Hindlimb muscle (tissue), 1 donor: ENCODE measurements around the gene CD244. TPM values are rescaled to one million over a fixed set of nuclear protein-coding genes. Genes with fewer than 3 reads are reported as not detected.
"Not testable (repeated sequence)": the region's sequence is repeated elsewhere in the genome, so short reads cannot be mapped to it uniquely, and the experiment has no call there.

Experiments used
- DNase-seq: peaks from one replicate; pipeline ENCODE4 v3.0.0-alpha.2; 2013
- polyA plus RNA-seq: library from polyadenylated mRNA; unstranded; fragments of 120-200 nt; gene quantifications from one replicate; pipeline ENCODE4 v1.2.1, GENCODE V29; 2013; ENCODE audit not compliant: insufficient read length

Gene CD244
- 0.14 TPM for polyA plus RNA-seq

- no peak for DNase-seq
These were observed at the start of gene CD244 for GRCh38 chr1:160862203-160863060. Gene CD244, minus strand, starts transcription at chr1:160862887. Its CDS starts 210 bp downstream, at chr1:160862677.

- DNase-seq, result no peak
These were observed 49.2 kb upstream of the CD244 start for GRCh38 chr1:160911925-160912324.

- DNase-seq, result no peak
These were observed 48.8 kb upstream of the CD244 start for GRCh38 chr1:160911441-160911840.

DNA sequence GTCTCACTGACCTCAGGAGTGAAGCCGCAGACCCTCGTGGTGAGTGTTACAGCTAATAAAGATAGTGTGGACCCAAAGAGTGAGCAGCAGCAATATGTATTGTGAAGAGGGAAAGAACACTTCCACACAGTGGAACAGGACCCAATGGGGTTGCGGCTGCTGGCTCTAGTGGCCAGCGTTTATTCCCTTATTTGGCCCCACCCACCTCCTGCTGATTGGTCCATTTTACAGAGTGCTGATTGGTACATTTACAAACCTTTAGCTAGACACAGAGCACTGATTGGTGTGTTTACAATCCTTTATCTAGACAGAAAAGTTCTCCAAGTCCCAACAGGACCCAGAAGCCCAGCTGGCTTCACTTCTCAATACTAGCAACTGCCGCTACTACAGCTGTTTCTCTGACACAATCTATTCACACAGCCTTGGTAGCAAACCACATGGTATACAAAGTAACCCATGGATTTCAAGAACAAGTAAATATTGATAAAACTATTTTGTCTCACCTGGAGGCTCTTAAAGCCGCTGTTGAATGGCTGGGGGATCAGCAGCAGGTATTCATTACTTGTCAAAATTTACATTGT, 47.6 kb upstream of the CD244 start:
- no peak for DNase-seq

DNA sequence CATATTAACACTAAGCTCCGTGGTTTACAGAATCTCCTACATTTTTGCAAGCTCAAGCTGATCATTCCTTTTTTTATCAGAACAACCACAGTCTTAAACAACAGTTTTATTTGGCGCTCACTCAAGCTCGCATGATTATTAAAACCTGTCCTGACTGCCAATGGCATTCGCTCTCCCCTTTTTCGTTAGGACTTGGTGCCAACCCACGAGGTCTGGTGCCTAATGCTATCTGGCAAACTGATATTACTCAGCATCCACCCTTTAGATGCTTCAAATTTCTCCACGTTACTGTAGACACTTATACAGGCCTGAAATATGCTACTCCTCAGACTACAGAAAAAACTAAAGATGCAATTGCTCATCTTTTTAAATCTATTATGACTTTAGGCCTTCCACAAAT, 45.3 kb upstream of the CD244 start:
- DNase-seq, result no peak

DNA sequence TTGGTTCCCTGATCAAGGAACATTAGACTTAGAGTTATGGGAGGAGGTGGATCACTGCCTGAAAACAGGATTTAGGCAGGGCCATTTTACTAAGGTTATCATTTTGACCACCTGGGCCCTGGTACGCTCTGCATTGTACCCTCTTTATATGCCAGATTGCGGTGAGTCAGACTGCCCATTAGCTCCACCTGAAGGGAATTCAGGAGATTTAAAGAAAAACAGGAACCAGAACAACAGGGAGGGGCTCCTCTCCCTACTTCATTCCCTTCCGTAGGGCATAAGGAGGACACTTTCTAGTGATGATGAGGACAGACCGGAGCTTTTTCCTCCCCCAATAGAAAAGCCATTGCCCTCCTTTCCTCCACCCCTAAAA, 42.9 kb upstream of the CD244 start:
- no peak for DNase-seq

- DNase-seq, result no peak
These were observed 42.3 kb upstream of the CD244 start for GRCh38 chr1:160904783-160905616.

DNA sequence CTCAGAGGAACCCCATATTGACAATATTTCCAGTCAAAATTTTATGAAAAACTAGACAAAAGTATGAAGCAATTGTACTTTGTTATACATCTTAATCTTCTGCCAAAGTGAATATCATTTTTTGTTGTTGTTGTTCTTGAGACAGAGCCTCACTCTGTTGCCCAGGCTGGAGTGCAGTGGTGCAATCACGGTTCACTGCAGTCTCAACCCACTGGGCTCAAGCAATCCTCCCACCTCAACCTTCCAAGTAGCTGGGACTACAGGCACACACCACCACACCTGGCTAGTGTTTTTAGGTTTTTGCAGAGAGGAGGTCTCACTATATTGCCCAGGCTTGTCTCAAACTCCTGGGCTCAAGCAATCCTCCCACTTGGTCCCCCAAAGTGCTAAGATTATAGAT, 39.6 kb upstream of the CD244 start:
- DNase-seq, result not testable (repeated sequence)

DNA sequence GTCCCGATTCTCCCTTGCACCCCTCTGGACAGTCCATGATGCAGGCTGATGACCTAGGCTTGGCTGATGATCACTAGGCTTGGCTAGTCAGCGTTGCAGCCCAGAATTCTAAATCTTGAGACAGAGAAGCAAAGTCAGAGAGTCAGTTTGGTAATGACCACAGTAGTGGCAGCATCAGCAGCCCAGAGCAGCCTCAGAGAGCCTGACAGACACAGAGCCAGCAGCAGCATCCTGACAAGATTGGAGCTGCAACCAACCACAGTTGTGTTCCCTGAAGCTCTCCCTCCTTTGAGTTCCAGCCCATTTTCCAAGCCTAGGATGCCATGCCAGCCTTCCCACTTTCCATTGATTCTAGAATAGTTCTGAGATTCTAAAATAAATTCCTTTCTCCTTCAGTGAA, 39.1 kb upstream of the CD244 start:
- DNase-seq, result no peak

DNA sequence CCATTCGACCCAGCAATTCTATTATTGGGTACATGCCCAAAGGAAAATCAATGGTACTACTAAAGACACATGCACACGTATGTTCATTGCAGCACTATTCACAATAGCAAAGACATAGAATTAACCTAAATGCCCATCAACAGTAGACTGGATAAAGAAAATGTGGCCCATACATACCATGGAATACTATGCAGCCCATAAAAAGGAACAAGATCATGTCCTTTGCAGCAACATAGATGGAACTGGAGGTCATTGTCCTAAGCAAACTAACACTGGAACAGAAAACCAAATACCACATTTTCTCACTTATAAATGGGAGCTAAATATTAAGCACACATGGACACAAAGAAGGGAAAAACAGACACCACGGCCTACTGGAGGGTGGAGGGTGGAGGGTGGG, 38.0 kb upstream of the CD244 start:
- DNase-seq, result not testable (repeated sequence)

- not testable (repeated sequence) for DNase-seq
These were observed 31.9 kb upstream of the CD244 start for GRCh38 chr1:160894368-160895135.

- DNase-seq, result no peak
These were observed 28.8 kb upstream of the CD244 start for GRCh38 chr1:160891474-160891873.

GRCh38 chr1:160888926-160889325, 26.2 kb upstream of the CD244 start:
- no peak for DNase-seq

GRCh38 chr1:160887071-160887470, 24.4 kb upstream of the CD244 start:
- DNase-seq, result no peak

DNA sequence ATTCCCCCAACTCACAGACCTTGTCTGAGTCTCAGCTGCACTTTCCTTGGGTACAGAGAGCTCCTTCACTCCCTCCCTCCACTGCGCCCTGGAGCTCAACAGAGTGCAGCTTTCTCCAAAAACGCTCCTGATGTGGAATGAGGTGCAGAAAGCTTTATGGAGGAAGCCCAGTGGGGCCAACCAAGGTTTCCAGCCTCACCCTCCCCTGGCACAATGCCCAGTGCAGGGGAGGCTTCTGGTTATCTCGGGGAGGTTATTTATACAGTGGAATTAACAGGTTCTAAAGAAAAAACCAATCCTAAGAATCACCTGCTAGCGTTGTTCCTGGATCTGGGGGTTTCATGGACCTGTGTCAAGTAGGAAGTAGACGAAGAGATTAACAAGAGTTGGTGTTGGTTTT, 22.4 kb upstream of the CD244 start, which contains the start of gene ITLN1:
TSS of gene ITLN1 (minus strand) at position 139 of the 400 bp plus-strand sequence. CDS start 303 bp downstream, outside the sequence.
- DNase-seq, result no peak

- DNase-seq, result no peak
These were observed 21.9 kb upstream of the CD244 start for GRCh38 chr1:160884579-160884978.

DNA sequence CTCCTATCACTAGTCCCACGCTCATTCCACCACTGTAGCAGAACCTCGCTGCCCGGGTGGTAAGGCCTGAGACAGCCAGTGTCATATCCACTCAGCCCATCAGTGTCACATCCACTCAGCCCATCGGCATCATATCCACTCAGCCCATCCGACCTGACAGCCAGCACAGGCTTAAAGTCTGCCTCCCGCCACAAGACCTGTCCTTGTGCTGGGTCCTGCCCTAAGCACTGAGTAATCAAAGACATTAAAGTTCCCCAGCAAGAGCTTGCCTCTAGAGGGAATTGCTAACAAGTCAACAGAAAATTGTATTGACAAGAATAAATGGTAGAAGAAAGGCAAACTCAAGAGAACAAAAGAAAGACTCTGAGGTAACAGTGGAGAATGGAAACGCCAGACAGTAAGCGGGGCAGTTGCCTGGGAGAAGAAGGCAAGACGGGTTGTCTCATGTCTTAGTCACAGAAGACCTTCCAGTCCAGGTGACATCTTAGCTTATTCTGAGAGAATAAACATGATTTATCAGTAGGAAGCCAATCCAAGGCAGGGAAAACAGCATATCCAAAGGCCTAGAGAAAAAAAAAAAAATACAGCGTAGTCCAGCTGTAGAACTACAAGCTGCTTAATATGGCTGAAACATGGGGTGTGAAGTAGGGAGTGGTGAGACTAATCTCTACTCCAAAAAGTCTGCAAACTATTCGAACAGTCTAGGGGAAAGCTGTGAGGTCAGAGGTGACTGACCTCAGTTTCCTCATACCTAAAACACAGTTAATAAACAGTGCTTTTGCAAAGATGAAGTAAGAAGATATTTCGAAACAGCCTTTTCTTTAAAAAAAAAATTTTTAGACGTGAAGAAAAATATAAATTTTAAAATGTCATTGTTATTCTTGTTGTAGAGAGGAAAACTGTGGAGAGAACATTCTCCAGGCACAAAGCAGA, 21.2 kb upstream of the CD244 start:
- no peak for DNase-seq

- no peak for DNase-seq
These were observed 19.9 kb upstream of the CD244 start for GRCh38 chr1:160882582-160882981.

DNA sequence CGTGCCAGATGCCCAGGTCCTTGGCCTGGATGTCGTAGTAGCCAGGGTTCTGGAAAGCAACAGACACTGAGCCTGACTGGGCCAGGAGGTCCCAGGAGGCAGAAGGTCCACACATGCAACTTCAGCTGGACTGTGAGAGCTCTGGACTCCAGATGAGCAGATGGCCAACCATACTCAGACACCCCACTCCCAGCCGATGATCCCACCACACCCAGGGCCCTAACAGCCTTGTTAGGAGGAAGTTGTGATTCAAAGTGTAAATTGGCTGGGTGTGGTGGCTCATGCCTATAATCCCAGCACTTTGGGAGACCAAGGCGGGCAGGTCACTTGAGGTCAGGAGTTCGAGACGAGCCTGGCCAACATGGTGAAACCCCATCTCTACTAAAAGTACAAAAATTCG, 18.6 kb upstream of the CD244 start:
- DNase-seq, result not testable (repeated sequence)

GRCh38 chr1:160880216-160880615, 17.5 kb upstream of the CD244 start:
- no peak for DNase-seq

DNA sequence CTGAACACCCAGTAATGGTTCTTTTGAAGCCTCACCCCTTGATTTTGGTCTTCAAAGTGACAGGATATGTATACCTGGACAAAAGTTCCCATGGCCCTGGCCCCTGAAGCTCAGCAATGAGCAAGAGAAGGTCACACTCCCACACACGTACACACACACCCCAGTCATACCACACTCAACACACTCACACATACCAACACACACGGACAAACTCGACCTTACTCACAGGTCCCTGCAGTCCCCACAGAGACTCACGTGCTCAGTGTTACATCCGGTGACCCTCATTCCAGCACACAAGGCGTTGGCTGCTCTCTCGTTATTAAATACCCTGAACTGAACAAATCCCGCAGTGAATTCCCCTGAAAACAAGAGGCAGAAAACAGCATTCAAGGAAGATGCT, 16.4 kb upstream of the CD244 start:
- DNase-seq, result no peak
